CD4-positive, alpha-beta memory T cell (primary cell): ENCODE data around the gene EEF1E1. TPM values are rescaled to one million over a fixed set of nuclear protein-coding genes. Genes with fewer than 3 reads are reported as not detected.
A peak's percentile ranks its signal among the peaks of the same experiment; 100 is the strongest.

Experiments
- CTCF ChIA-PET: fragments of 350-600 bp; sonication (Branson Sonifier 250); formaldehyde crosslinking; loops from one replicate; lab custom pipeline; 2021; ENCODE audit warnings: inconsistent platforms; ENCODE audit not compliant: partially characterized antibody; lab: Charles Lee
- POLR2A ChIA-PET: fragments of 350-600 bp; sonication (Branson Sonifier 250); formaldehyde crosslinking; loops from one replicate; lab custom pipeline; 2021; ENCODE audit not compliant: partially characterized antibody; lab: Charles Lee
- DNase-seq, 5 donors: peaks; one replicate each; pipeline versions ENCODE4 v3.0.0 to v3.0.0-alpha.2; 2020 to 2022; ENCODE audit warnings: mixed read lengths in 1 of 5
- H3K27ac ChIP-seq: one replicate; pipeline ENCODE4 v1.7.0; 2013; ENCODE audit warnings: low read depth, low read length
- H3K27me3 ChIP-seq: 2 replicates; pipeline ENCODE4 v1.7.0; 2013; ENCODE audit warnings: mild to moderate bottlenecking, low read length, moderate library complexity; ENCODE audit not compliant: insufficient read depth
- H3K36me3 ChIP-seq: 2 replicates; pipeline ENCODE4 v1.7.0; 2013; ENCODE audit warnings: mild to moderate bottlenecking, low read length, moderate library complexity; ENCODE audit not compliant: insufficient read depth
- H3K4me1 ChIP-seq: 2 replicates; pipeline ENCODE4 v1.7.0; 2013; ENCODE audit warnings: mild to moderate bottlenecking, low read length, moderate library complexity; ENCODE audit not compliant: insufficient read depth
- H3K4me3 ChIP-seq, 2 donors: one replicate each; pipeline ENCODE4 v1.7.0; 2013; ENCODE audit warnings: low read length in 2 of 2, mild to moderate bottlenecking in 1 of 2
- H3K9me3 ChIP-seq, 2 donors: one replicate each; pipeline ENCODE4 v1.7.0; 2013; ENCODE audit warnings: low read length in 2 of 2, control low read depth in 1 of 2; ENCODE audit not compliant: control insufficient read depth in 1 of 2
- H3K27ac Mint-ChIP-seq, 7 donors: one replicate each; pipeline ENCODE4 v1.8.0; 2020 to 2021; ENCODE audit warnings: mixed read lengths in 7 of 7, mild to moderate bottlenecking in 6 of 7, inconsistent platforms in 3 of 7, moderate library complexity in 3 of 7
- H3K27me3 Mint-ChIP-seq, 2 donors: one replicate each; pipeline ENCODE4 v1.8.0; 2020 to 2021; ENCODE audit warnings: mixed read lengths in 2 of 2
- H3K36me3 Mint-ChIP-seq, 2 donors: one replicate each; pipeline ENCODE4 v1.8.0; 2020 to 2021; ENCODE audit warnings: mixed read lengths in 2 of 2, inconsistent platforms in 1 of 2, mild to moderate bottlenecking in 1 of 2
- H3K4me1 Mint-ChIP-seq, 4 donors: one replicate each; pipeline ENCODE4 v1.8.0; 2020 to 2021; ENCODE audit warnings: mixed read lengths in 4 of 4, mild to moderate bottlenecking in 1 of 4
- H3K4me3 Mint-ChIP-seq, 8 donors: one replicate each; pipeline ENCODE4 v1.8.0; 2020 to 2021; ENCODE audit warnings: mixed read lengths in 8 of 8, mild to moderate bottlenecking in 7 of 8, moderate library complexity in 6 of 8, inconsistent platforms in 3 of 8
- H3K9me3 Mint-ChIP-seq, 8 donors: one replicate each; pipeline ENCODE4 v1.8.0; 2020 to 2021; ENCODE audit warnings: mixed read lengths in 8 of 8, mild to moderate bottlenecking in 5 of 8, inconsistent platforms in 3 of 8, moderate library complexity in 1 of 8
- intact Hi-C: fragments of 100-400 bp; cut with micrococcal nuclease; formaldehyde crosslinking; loops from one replicate; pipeline ENCODE4 v1.15.1; 2023
- polyA plus RNA-seq, 2 donors: library from polyadenylated mRNA; unstranded; fragments of 300-500 nt; fragmentation: Illumina TruSeq; gene quantifications; one replicate each; pipeline ENCODE4 v1.2.3, GENCODE V29; 2021
- total RNA-seq, 2 experiments: library from RNA; stranded (reverse); gene quantifications; one replicate each; pipeline ENCODE4 v1.2.3, GENCODE V29; 2021

The EEF1E1 gene
- total and polyA plus RNA-seq, 4 experiments from 2014 or later: 14.8 to 82.7 (median 36.8) TPM

- Mint-ChIP-seq H3K27me3 (no peaks in the 10 kb centered on the region), H3K4me1 (peaks cover 19 to 35% (median 20%) of the 10 kb centered on the region in 4 donors), H3K9me3 (no peaks in the 10 kb centered on the region), H3K4me3 (peak overlapping the region; percentile 92 to 98 (median 94)), H3K36me3 (peaks cover 6 to 24% of the 10 kb centered on the region in 2 donors), H3K27ac (peak overlapping the region; percentile 96 to 98 (median 97))
- DNase-seq: no peak
- Histone ChIP-seq H3K27me3 (no peaks in the 10 kb centered on the region), H3K27ac (peak overlapping the region; percentile 92), H3K36me3 (peaks cover 7% of the 10 kb centered on the region), H3K4me1 (peaks cover 21% of the 10 kb centered on the region), H3K4me3 (peak overlapping the region in 1 of 2 donors; percentile 97), H3K9me3 (no peaks in the 10 kb centered on the region)
- POLR2A ChIA-PET: interaction anchor here (0.6 to 4.4 kb wide), 9 partner anchors 15 to 675 kb away, joined by 3 to 69 read pairs (median 4); partner anchors contain the start of genes CAGE1, EEF1E1, RIOK1 and SLC35B3
- intact Hi-C loops: loop anchor here (1.0 to 10.0 kb wide), 6 partner anchors 37 to 752 kb away; partner anchors contain the start of genes CAGE1, EEF1E1, RIOK1 and SLC35B3
- CTCF ChIA-PET: interaction anchor here (0.8 to 1.5 kb wide), 4 partner anchors 32 to 154 kb away, joined by 3 to 9 read pairs (median 4); partner anchors contain the start of gene EEF1E1
Observed at GRCh38 chr6:8064638-8065518, 37.5 kb downstream of the EEF1E1 start.

DNA sequence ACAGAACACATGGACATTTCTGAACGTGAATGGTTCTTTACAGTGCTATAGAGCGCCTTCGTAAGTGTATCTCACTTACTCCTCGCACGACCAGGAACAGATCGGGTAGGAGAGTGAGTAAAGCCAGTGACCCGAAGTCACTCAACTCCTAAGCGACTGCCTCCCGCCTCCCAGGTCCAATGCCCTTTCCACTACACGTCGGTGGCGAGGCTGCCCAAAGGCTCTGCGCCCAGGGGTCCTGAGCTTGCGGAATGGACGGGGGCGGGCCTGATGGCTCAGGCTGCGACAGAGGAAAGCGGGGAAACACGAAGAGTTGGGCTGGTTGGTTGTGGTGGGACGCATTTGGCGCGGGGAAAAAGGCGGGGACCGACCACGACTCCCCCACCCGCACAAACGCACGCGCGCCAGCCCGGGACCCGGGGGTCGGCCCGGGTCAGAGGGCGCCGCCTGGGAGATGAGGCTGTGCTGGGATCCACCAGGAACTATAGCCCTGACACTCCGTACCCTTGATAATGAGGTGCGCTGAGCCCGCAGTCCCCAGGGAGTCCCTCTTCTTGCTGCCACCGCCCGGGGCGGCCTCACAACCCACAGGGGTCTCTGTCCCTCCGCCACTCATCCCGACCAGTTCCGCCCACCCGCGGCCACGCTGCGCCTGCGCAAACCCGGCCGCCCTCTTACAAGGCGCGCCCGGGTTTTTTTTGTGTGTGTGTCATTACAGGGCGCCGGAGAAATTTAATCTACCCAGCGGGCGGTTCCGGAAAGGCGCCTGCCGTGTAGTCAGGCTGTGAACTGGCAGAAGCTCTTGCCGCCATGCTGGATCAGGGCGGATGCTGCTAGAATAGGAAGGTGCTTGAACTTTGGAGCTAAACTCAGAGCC lies 38.3 kb downstream of the EEF1E1 start, which contains the start of gene BLOC1S5:
BLOC1S5 (minus strand) TSS at position 629 of the 877 bp plus-strand sequence; CDS start at position 616, 13 bp downstream.
- ChIA-PET POLR2A (interaction anchor here (0.6 to 4.4 kb wide), 9 partner anchors 16 to 674 kb away, joined by 3 to 69 read pairs (median 4); partner anchors contain the start of genes CAGE1, EEF1E1, RIOK1 and SLC35B3), CTCF (interaction anchor here (1.3 to 1.5 kb wide), 3 partner anchors 33 to 155 kb away, joined by 3 to 9 read pairs (median 4); partner anchors contain the start of gene EEF1E1)
- peak within 1 kb of the TSS; percentile 92 for H3K27ac ChIP-seq
- H3K27me3 ChIP-seq: no peaks in the 10 kb centered on the region
- H3K9me3 Mint-ChIP-seq: no peaks in the 10 kb centered on the region
- H3K4me1 Mint-ChIP-seq: peaks cover 19 to 36% (median 20%) of the 10 kb centered on the region in 4 donors
- peaks cover 8 to 29% of the 10 kb centered on the region in 2 donors for H3K36me3 Mint-ChIP-seq
- peak within 1 kb of the TSS; percentile 96 to 98 (median 97) for H3K27ac Mint-ChIP-seq
- H3K4me3 ChIP-seq: peak within 1 kb of the TSS; percentile 0 to 97
- H3K27me3 Mint-ChIP-seq: no peaks in the 10 kb centered on the region
- H3K36me3 ChIP-seq: peaks cover 7% of the 10 kb centered on the region
- DNase-seq: peak; percentile 96 to 97 (median 96)
- H3K9me3 ChIP-seq: no peaks in the 10 kb centered on the region
- H3K4me1 ChIP-seq: peaks cover 21% of the 10 kb centered on the region
- intact Hi-C loops: loop anchor here (1.0 to 10.0 kb wide), 6 partner anchors 38 to 751 kb away; partner anchors contain the start of genes CAGE1, EEF1E1, RIOK1 and SLC35B3
- peak within 1 kb of the TSS; percentile 92 to 98 (median 94) for H3K4me3 Mint-ChIP-seq

DNA sequence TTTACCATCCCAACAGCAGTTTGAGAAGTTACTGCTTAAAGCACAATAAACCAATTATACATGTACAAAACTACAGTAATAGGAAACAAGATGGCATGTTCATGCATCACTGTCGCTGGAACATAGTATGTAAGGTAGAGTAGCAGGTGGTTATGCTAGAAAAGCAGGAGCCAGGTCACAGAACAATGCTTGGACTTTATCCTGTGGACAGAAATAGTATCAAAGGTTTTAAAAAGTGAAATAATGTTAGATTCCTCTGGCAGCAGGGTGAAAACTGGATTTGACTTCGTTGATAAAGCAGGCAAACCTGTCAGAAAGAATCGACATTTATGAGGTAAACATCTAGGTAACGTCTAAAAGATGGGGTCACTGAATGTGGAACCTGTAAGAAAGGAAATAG lies 40.6 kb downstream of the EEF1E1 start:
- Mint-ChIP-seq H3K9me3 (no peaks in the 10 kb centered on the region), H3K4me3 (no peak overlapping the region), H3K27ac (peak overlapping the region in 1 of 7 donors; percentile 65), H3K4me1 (peaks cover 21 to 36% (median 23%) of the 10 kb centered on the region in 4 donors), H3K36me3 (peaks cover 23 to 46% of the 10 kb centered on the region in 2 donors), H3K27me3 (no peaks in the 10 kb centered on the region)
- CTCF ChIA-PET: no interaction called here
- H3K36me3 ChIP-seq: peaks cover 7% of the 10 kb centered on the region
- DNase-seq: no peak
- intact Hi-C loops: loop anchor here (10.0 kb wide), 1 partner anchor 467 kb away; the partner anchor contains the start of gene SNRNP48
- H3K9me3 ChIP-seq: no peaks in the 10 kb centered on the region
- POLR2A ChIA-PET: no interaction called here
- no peak overlapping the region for H3K4me3 ChIP-seq
- no peak overlapping the region for H3K27ac ChIP-seq
- H3K4me1 ChIP-seq: peaks cover 21% of the 10 kb centered on the region
- no peaks in the 10 kb centered on the region for H3K27me3 ChIP-seq

GRCh38 chr6:8060346-8060745 lies 42.0 kb downstream of the EEF1E1 start:
- no peaks in the 10 kb centered on the region for H3K27me3 Mint-ChIP-seq
- H3K4me1 ChIP-seq: peaks cover 16% of the 10 kb centered on the region
- intact Hi-C loops: loop anchor here (10.0 kb wide), 1 partner anchor 466 kb away; the partner anchor contains the start of gene SNRNP48
- POLR2A ChIA-PET: no interaction called here
- peaks cover 27 to 53% of the 10 kb centered on the region in 2 donors for H3K36me3 Mint-ChIP-seq
- no peaks in the 10 kb centered on the region for H3K9me3 Mint-ChIP-seq
- CTCF ChIA-PET: interaction anchor here (0.9 to 2.7 kb wide), 4 partner anchors 155 to 785 kb away, joined by 3 to 22 read pairs (median 6); no protein-coding TSS in a partner anchor
- H3K27me3 ChIP-seq: no peaks in the 10 kb centered on the region
- H3K27ac Mint-ChIP-seq: peak overlapping the region in 3 of 7 donors; percentile 2 to 54 (median 3)
- no peak overlapping the region for H3K27ac ChIP-seq
- no peak overlapping the region for H3K4me3 Mint-ChIP-seq
- H3K4me3 ChIP-seq: no peak overlapping the region
- peaks cover 7% of the 10 kb centered on the region for H3K36me3 ChIP-seq
- H3K9me3 ChIP-seq: no peaks in the 10 kb centered on the region
- DNase-seq: no peak
- peaks cover 17 to 36% (median 18%) of the 10 kb centered on the region in 4 donors for H3K4me1 Mint-ChIP-seq

GRCh38 chr6:8059129-8059528 lies 43.2 kb downstream of the EEF1E1 start:
- no peaks in the 10 kb centered on the region for H3K9me3 Mint-ChIP-seq
- no peaks in the 10 kb centered on the region for H3K27me3 Mint-ChIP-seq
- ChIA-PET CTCF (interaction anchor here (0.8 to 2.7 kb wide), 9 partner anchors 8 to 783 kb away, joined by 3 to 22 read pairs (median 5); partner anchors contain the start of genes BMP6 and EEF1E1), POLR2A (interaction anchor here (1.0 kb wide), 1 partner anchor 43 kb away, joined by 5 read pairs; the partner anchor contains the start of gene EEF1E1)
- Histone ChIP-seq H3K9me3 (no peaks in the 10 kb centered on the region), H3K4me3 (no peak overlapping the region), H3K36me3 (peaks cover 7% of the 10 kb centered on the region), H3K4me1 (peaks cover 7% of the 10 kb centered on the region), H3K27ac (no peak overlapping the region), H3K27me3 (no peaks in the 10 kb centered on the region)
- H3K36me3 Mint-ChIP-seq: peaks cover 29 to 50% of the 10 kb centered on the region in 2 donors
- peaks cover 10 to 24% (median 12%) of the 10 kb centered on the region in 4 donors for H3K4me1 Mint-ChIP-seq
- peak in 1 of 5 donors; percentile 21 for DNase-seq
- intact Hi-C loops: loop anchor here (1.0 kb wide), 1 partner anchor 783 kb away; no protein-coding TSS in a partner anchor
- no peak overlapping the region for H3K4me3 Mint-ChIP-seq
- H3K27ac Mint-ChIP-seq: no peak overlapping the region

- Mint-ChIP-seq H3K4me1 (peaks cover 11 to 14% (median 12%) of the 10 kb centered on the region in 4 donors), H3K36me3 (peaks cover 31 to 44% of the 10 kb centered on the region in 2 donors), H3K4me3 (no peak overlapping the region), H3K9me3 (no peaks in the 10 kb centered on the region), H3K27me3 (no peaks in the 10 kb centered on the region), H3K27ac (no peak overlapping the region)
- Histone ChIP-seq H3K36me3 (peaks cover 7% of the 10 kb centered on the region), H3K4me1 (no peaks in the 10 kb centered on the region), H3K4me3 (no peak overlapping the region), H3K27ac (no peak overlapping the region), H3K9me3 (no peaks in the 10 kb centered on the region), H3K27me3 (no peaks in the 10 kb centered on the region)
- CTCF ChIA-PET: interaction anchor here (1.0 to 2.0 kb wide), 5 partner anchors 13 to 379 kb away, joined by 3 to 6 read pairs (median 5); partner anchors contain the start of gene EEF1E1
- no peak for DNase-seq
- intact Hi-C loops: no loop called here
- POLR2A ChIA-PET: no interaction called here
Observed at GRCh38 chr6:8057793-8058192, 44.6 kb downstream of the EEF1E1 start.
